RCC 7860 (cell line): ENCODE results near the gene IL21.
A peak's percentile ranks its signal among the peaks of the same experiment; 100 is the strongest.

ENCODE experiments used
- DNase-seq: peaks from one replicate; pipeline ENCODE4 v3.0.0-alpha.2; 2015; ENCODE audit warnings: low spot score
- FAIRE-seq: peaks from 2 replicates; lab custom pipeline; 2012; peaks lifted over from hg19 to GRCh38; lab: Jason Lieb, UNC

The IL21 gene

GRCh38 chr4:122635205-122635604, 14.3 kb upstream of the IL21 start:
- FAIRE-seq (no peak), DNase-seq (no peak)

- DNase-seq (no peak), FAIRE-seq (no peak)
Measured at GRCh38 chr4:122633211-122633610, 12.3 kb upstream of the IL21 start.

- no peak for FAIRE-seq
- no peak for DNase-seq
Measured at GRCh38 chr4:122632396-122633143, 11.7 kb upstream of the IL21 start.

GRCh38 chr4:122625156-122625555, 4.3 kb upstream of the IL21 start:
- DNase-seq (no peak), FAIRE-seq (no peak)

GRCh38 chr4:122624205-122624604, 3.3 kb upstream of the IL21 start:
- FAIRE-seq (no peak), DNase-seq (no peak)

- FAIRE-seq (no peak), DNase-seq (no peak)
Measured at GRCh38 chr4:122623637-122624166, 2.8 kb upstream of the IL21 start.

- no peak for FAIRE-seq
Measured at GRCh38 chr4:122622400-122622799, 1.5 kb upstream of the IL21 start.

GRCh38 chr4:122619611-122620010, 1.3 kb downstream of the IL21 start:
- DNase-seq, result no peak
- no peak for FAIRE-seq

More at GRCh38 chr4:122622400-122622799, 1.5 kb upstream of the IL21 start:
- no peak for DNase-seq

- DNase-seq (no peak), FAIRE-seq (no peak)
Measured at GRCh38 chr4:122617597-122618593, 3.0 kb downstream of the IL21 start.

- no peak for DNase-seq
- FAIRE-seq, result no peak
Measured at GRCh38 chr4:122616915-122617596, 3.8 kb downstream of the IL21 start.

GRCh38 chr4:122614621-122615020, 6.2 kb downstream of the IL21 start:
- FAIRE-seq (no peak), DNase-seq (no peak)

- DNase-seq (no peak), FAIRE-seq (no peak)
Measured at GRCh38 chr4:122612540-122612939, 8.3 kb downstream of the IL21 start.

- DNase-seq (no peak), FAIRE-seq (no peak)
Measured at GRCh38 chr4:122606364-122607043, 14.4 kb downstream of the IL21 start.

GRCh38 chr4:122604146-122604545, 16.7 kb downstream of the IL21 start:
- no peak for DNase-seq
- no peak for FAIRE-seq

- no peak for DNase-seq
- no peak for FAIRE-seq
Measured at GRCh38 chr4:122603156-122603574, 17.7 kb downstream of the IL21 start.

GRCh38 chr4:122602277-122603142, 18.4 kb downstream of the IL21 start:
- DNase-seq (peak; percentile 32), FAIRE-seq (peak; percentile 27)

- FAIRE-seq (no peak), DNase-seq (no peak)
Measured at GRCh38 chr4:122591196-122591595, 29.7 kb downstream of the IL21 start.

- DNase-seq (no peak), FAIRE-seq (no peak)
Measured at GRCh38 chr4:122588453-122589238, 32.2 kb downstream of the IL21 start.

- DNase-seq (peak; percentile 25), FAIRE-seq (no peak)
Measured at GRCh38 chr4:122584519-122584918, 36.3 kb downstream of the IL21 start.
